Peyer's patch (tissue), 4 donors: Measurements from ENCODE around the gene RPL27A.

ENCODE experiments used
- POLR2A ChIP-seq, 2 donors: fragments of 450-650 bp; IDR thresholded peaks; one replicate each; pipeline ENCODE4 v1.5.1; 2017; ENCODE audit warnings: antibody characterized with exemption in 2 of 2, mild to moderate bottlenecking in 2 of 2, moderate library complexity in 2 of 2
- TF ChIP-seq, protein P1 (sequence below), 6 experiments: fragments of 450-650 bp in 4 of 6; fragments of 200-600 bp in 2 of 6; sonication (generic) in 1 of 6; IDR thresholded peaks; one replicate each; pipeline ENCODE4 v1.5.1; 2017 to 2019; ENCODE audit warnings: antibody characterized with exemption in 6 of 6, mild to moderate bottlenecking in 3 of 6, moderate library complexity in 1 of 6

DNA sequence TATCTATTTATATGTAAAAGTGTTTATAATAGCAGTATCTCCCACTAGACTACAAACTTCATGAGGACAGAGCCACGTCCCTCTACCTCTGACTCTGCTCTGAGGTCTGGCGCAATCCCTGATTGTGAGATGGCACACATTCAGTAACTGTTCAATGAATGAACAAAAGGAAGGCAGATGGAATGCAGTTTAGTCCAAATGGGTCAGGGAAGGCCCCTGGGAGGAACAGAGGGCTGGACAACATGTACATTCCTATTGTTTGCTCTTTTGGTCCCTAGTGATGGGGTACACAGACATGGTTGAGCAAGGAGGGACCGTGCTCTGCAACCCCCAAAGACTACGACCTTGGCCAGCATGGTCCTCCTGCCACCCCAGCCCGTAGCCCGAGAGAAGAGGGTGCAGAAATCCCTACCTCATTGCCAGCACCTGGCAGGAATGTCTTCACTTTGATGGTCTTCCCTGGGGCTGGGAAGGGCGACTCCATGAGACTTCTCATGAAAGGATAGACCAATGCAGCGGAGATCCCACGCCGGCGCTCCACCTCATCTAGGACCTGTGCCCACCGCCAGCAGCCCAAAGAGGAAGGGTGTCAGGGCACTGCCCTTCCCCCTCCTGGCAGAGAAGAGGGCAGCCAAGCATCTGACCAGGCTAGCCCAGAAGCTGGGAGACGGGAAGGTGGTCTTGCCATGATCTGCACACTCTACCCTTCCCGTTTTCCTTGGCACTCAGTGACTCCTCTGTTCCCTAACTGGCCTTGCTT is 24.3 kb downstream of the RPL27A start:
- TF ChIP-seq POLR2A (IDR thresholded peaks at IDR 0.05): no peak
- TF ChIP-seq, protein P1, sequence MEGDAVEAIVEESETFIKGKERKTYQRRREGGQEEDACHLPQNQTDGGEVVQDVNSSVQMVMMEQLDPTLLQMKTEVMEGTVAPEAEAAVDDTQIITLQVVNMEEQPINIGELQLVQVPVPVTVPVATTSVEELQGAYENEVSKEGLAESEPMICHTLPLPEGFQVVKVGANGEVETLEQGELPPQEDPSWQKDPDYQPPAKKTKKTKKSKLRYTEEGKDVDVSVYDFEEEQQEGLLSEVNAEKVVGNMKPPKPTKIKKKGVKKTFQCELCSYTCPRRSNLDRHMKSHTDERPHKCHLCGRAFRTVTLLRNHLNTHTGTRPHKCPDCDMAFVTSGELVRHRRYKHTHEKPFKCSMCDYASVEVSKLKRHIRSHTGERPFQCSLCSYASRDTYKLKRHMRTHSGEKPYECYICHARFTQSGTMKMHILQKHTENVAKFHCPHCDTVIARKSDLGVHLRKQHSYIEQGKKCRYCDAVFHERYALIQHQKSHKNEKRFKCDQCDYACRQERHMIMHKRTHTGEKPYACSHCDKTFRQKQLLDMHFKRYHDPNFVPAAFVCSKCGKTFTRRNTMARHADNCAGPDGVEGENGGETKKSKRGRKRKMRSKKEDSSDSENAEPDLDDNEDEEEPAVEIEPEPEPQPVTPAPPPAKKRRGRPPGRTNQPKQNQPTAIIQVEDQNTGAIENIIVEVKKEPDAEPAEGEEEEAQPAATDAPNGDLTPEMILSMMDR (IDR thresholded peaks at IDR 0.05): no peak
